NCI-H146 treated with DMSO at 0.1 percent for 48 hours (cell line): Measurements from ENCODE around the gene C19orf47.
"Not testable (repeated sequence)": the region's sequence is repeated elsewhere in the genome, so short reads cannot be mapped to it uniquely, and the experiment has no call there.

Experiments used
- DNase-seq: peaks from one replicate; lab custom pipeline; 2025; ENCODE audit not compliant: unreplicated experiment; lab: John Stamatoyannopoulos, UW

Gene C19orf47

DNA sequence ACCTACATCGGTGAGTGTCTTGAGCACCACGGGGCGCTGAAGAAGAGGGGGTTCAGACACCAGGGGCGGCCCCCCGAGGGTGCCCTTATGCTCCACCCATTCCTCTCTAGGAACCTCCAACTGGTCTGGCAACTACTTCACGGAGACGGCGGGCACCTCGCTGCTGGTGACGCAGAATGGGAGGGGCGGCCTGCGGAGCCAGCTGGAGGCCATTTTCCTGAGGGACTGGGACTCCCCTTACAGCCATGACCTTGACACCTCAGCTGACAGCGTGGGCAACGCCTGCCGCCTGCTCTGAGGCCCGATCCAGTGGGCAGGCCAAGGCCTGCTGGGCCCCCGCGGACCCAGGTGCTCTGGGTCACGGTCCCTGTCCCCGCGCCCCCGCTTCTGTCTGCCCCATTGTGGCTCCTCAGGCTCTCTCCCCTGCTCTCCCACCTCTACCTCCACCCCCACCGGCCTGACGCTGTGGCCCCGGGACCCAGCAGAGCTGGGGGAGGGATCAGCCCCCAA is 29.7 kb upstream of the C19orf47 start:
- DNase-seq = no peak

DNA sequence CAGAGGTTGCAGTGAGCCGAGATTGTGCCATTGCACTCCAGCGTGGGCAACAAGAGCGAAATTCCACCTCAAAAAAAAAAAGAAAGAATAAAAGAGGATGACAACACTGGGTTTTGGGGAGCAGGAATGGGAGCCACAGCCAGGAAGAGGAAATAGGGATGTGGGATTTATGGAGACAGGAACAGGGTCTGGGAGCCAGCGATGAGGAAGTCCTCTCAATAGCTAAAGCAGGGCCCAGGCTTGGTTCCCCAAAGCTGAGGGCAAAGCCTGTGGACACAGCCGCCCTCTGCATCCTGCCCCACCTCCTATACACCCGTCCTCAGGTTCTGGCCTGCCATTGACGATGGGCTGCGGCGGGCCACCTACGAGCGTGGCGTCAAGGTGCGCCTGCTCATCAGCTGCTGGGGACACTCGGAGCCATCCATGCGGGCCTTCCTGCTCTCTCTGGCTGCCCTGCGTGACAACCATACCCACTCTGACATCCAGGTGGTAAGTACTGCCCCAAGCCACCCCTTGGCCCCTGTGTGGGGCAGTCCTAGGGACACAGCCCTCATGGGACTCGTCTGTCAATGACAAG is 28.2 kb upstream of the C19orf47 start:
- no peak for DNase-seq

DNA sequence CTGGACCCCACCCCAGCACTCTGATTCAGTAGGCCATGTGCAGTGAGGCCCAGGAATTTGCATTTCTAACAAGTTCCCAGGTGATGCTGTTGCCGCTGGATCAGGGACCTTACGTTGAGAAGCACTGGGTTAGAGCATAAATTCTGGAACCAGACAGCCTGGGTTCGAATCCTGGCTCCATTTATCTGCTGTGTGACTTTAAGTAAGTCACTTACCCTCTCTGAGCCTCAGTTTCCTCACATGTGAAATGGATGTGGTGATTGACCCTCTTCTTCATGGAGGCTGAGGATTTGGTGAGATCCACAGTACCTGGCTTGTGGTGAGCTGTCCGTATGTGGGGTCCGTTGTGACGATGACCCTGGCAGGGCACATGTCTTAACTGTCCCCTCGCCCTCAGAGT is 25.9 kb upstream of the C19orf47 start:
- DNase-seq = no peak

DNA sequence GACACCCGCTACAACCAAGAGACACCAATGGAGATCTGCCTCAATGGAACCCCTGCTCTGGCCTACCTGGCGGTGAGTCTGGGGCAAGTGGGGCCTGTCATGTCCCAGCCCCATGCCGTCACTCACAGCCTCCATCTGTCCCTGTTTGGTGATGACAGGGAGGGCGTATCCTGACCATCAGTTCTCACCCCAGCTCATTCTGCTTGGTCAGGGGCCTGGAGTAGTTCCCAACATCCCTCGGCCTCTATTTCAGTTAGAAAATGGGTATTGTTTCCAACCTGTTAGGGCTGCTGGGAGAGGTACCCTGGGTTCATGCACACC is 23.6 kb upstream of the C19orf47 start:
- DNase-seq = no peak

DNA sequence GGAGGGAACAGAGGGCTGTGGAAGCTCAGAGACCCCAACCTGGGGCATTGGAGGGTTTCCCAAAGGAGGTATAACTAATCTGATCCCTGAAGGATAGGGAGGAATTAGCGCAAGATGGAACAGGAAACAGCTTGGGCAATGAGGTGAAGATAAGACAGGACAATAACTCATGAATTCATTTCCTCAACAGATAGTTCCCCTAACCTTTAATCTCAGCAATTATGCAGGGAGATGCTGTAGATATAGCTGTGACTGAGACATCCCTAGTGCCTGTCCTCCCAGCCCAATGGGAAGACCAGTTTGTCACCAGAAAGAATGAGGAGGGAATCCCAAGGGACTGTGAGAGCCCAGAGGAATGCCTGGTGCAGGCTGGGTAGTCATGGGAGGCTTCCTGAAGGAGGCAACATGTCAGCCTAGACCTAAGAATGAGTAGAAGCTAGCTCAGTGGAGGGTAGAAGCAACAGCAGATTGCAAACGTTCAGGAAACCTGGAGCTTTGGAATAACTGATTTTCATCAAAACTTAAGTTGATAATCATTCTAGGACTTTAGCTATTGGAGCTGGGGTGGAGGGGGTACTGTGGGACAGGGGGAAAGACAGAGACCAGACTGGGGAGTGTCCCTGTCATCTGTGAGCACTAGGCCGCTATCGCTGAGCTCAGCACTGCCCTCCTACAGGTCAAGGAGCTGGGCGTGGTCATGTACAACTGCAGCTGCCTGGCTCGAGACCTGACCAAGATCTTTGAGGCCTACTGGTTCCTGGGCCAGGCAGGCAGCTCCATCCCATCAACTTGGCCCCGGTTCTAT is 23.0 kb upstream of the C19orf47 start:
- no peak for DNase-seq

DNA sequence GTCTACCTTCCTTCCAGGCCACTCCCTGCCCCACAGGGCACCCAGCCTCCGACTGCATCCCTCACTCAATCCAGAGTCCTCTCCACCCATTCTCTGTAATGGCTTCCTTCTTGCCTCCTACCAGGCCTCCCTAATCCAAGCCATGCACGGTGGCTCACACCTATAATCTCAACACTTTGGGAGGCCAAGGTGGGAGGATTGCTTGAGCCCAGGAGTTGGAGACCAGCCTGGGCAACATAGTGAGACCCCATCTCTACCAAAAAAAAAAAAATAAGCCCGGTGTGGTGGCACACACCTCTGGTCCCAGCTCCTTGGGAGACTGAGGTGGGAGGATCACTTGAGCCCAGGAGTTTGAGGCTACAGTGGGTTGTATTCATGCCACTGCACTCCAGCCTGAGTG is 22.1 kb upstream of the C19orf47 start:
- not testable (repeated sequence) for DNase-seq

DNA sequence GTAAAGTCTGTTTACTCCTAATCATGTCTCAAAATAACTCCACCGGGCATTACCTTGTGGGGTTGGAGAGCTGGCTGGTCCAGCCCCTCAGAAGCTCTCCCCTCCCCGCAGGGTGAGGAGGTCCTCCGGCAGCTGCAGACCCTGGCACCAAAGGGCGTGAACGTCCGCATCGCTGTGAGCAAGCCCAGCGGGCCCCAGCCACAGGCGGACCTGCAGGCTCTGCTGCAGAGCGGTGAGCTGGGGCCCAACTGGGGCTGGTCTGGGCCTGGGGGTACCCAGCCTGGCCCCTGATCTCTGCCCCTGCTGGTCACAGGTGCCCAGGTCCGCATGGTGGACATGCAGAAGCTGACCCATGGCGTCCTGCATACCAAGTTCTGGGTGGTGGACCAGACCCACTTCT is 21.6 kb upstream of the C19orf47 start:
- DNase-seq = no peak

DNA sequence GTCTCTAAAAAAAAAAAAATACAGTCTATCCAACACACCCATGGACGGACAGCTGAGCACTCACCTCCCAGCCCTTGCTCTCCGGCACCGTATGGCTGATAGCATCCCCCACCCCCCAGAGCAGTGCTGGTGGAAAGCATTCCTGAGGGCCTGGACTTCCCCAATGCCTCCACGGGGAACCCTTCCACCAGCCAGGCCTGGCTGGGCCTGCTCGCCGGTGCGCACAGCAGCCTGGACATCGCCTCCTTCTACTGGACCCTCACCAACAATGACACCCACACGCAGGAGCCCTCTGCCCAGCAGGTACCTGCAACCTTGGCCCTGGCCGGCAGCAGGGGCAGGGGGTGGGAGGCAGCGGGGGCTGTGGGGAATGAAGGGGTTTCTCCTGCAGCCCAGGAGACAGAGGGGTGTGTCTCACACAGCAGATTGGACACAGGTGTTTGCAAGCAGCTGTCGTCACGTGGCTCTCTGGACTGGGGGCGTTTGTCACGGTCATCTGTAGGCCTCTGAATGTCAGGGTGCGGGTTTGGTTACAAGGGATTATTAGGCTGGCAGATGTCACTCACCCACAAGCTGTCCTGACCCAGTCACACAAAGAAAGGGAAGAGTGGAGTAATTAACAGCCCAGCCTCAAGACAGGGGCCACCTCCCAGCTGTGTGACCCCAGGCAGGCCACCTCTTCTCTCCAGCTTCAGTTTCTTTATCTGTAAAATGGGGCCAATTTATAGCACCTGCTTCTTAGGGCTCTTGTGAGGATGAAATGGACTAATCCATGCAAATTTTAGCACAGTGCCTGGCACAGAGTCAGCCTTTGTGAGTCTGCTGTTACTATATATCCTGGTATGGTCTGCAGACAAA is 19.6 kb upstream of the C19orf47 start:
- DNase-seq = no peak

DNA sequence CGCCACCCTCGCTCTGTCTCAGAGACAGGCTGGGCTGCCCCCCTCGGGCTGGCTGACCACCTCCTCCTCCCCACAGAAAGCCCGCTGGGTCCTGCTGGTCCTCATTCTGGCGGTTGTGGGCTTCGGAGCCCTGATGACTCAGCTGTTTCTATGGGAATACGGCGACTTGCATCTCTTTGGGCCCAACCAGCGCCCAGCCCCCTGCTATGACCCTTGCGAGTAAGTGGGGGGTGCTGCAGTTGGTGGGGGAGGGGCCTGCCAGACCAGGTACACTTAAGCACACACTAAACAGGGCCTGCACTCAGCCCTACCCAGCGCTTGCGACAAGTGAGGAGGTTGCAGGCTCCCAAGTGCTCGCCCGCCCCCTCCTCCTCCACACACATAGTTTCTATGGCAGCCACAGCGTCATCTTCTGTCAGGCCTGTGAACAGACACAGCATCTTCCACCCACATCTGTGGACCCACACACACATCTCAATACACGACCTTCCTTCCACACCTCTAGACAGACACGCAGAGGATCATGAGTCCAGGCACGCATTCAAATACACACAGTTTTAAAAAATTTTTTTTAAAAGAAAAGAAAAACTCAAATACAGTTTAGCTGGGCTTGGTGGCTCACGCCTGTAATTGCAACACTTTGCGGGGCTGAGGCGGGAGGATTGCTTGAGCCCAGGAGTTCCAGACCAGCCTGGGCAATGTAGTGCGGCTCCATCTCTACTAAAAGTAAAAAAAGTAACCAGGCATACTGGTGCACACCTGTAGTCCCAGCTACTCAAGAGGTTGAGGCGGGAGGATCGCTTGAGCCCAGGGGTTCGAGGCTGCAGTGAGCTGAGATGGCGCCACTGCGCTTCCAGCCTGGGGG is 18.7 kb upstream of the C19orf47 start:
- DNase-seq = no peak

DNA sequence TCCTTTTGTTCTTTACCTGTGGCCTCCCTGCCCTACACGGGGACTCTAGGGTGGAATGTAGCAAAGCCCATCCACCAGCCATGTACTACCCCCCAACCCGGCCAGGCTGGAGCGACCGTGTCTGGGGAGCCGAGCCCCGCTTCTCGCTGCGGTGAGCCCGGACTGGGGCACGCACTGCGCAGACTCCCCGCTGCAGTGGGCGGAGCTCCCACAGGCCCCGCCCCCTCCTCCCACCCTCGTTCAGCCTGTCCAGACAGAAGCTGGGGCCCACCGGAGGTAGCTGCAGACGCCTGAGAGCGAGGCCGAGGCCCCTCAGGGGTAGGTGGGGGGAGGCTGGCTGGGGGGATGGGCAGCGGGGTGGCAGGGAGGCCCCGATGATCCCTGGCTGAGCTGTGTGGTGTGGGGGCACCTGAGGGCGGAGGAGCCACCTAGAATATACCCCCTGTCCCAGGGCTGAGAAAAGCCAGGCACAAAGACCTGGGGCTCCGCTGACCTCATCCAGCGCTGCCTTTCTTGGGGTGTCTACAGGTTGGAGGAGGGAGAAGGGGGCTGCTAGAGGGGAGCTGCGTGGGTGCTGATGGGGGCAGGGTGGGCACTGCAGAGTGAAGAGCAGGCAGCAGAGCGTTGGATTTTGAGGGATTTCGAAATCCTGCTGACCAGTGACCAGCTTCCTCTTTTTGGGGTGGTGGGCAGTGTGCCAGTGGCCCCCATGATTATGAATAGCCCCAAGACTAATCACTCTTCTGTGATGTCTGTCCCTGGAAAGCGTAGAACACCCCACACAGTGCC is 17.6 kb upstream of the C19orf47 start:
- DNase-seq = no peak

DNA sequence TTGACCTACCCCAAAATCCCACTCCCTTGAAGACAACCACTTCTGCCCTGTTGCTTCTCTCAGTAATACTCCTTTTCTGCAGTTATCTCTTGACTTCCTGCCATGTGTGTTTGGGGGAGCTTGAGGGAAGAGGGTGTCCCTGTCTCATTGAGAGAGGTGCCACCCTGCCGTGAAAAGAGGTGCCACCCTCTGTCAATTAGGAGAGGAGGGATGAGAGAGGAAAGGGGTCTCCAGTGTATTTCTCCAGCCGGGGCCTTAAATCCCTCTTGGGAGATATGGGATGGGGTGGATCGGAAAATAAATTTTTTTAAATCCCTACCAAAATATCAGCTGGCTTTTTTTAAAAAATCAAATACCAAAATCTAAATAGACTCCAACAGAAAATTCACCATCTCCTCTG is 16.8 kb upstream of the C19orf47 start:
- no peak for DNase-seq

DNA sequence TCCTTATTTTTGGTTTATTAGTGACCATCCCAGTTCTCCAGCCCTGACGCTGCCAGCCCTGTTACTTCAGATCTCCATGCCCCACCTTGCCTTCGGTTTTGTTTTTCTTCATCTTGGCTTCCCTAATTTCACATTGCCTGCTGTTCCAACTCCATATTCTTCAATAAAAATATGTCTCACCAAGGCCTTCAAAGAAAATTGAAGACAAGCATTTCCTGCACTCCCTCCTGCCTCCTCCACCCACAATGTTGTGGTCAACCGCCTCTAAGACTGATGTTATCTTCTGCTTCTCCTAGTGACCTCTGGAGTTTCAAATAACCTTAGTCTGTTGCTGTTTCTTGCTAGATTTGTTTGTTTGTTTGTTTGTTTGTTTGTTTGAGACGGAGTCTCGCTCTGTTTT is 14.9 kb upstream of the C19orf47 start:
- no peak for DNase-seq

DNA sequence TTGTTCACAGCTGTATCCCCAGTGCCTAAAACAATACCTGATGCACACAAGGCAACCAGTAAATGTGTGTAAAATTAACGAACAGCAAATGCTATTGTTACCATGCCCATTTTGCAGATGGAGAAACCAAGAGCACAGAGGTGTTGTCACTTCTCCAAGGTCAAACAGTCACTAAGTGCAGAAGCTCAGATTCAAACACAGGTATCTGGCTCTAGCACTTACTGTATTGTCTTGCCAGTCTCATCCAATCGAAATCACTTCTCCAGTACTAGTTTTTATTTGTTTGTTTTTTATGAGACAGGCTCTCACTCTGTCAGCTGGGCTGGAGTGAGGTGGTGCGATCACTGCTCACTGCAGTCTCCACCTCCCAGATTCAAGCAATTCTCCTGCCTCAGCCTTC is 14.0 kb upstream of the C19orf47 start:
- DNase-seq = no peak

DNA sequence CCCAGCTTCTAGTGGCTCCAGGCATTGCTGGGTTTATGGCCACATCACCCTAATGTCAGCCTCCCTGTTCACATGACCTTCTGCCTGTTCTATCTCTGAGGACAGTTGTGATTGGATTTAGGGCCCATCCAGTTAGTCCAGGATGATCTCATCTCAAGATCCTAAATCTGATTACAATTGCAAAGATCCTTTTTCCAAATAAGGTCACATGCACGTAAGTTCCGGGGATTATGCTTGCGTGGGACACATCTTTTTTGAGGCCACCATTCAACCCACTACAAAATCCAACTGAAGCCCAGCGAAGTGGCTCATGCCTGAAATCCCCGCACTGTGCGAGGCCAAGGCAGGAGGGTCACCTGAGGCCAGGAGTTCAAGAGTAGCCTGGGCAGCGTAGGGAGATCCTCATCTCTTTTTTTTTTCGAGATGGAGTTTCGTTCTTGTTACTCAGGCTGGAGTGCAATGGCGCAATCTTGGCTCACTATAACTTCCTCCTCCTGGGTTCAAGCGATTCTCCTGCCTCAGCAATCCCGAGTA is 12.6 kb upstream of the C19orf47 start:
- no peak for DNase-seq

DNA sequence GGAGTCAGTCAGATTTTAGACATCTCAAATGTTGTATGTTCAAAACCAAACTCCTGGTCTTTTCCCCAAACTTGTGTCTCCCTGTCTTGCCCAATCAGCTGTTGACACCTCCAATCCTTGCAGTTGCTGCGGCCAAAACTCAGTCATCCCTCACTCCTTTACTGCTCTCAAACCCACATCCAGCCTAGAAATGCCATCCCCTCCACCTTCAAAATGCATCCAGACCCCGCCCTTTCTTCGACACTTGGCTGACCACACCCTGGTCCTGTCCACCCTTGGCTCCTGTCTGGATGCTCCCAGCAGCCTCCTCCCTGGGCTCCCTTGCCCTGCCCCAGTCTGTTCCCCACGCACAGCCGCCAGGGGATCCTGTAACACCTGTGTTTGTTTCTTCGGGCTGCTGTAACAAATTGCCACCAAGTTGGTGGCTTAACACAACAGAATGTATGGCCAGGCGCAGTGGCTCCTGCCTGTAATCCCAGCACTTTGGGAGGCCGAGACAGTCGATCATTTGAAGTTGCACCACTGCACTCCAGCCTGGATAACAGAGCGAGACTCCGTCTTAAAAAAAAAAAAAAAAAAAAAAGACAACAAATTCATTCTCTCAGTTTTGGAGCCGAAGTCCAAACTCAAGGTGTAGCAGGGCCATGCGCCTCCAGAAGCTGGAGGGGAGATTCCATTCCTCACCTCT is 12.0 kb upstream of the C19orf47 start:
- no peak for DNase-seq

DNA sequence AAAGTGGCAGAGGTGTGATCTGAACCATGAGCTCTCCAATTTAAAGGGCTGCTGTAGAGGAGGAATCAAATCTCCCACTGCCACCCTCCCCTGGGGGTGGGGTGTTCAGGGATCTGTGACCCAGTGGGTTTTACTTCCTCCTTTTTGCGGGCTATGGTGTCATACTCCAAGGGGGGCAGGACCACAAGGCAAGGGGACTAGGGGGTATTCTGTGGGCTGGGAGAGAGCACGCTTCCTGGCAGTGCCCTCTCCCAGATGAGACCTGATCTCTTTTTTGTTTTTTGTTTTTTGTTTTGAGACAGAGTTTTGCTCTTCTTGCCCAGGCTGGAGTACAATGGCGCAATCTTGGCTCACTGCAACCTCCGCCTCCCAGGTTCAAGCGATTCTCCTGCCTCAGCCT is 10.6 kb upstream of the C19orf47 start:
- DNase-seq = no peak

DNA sequence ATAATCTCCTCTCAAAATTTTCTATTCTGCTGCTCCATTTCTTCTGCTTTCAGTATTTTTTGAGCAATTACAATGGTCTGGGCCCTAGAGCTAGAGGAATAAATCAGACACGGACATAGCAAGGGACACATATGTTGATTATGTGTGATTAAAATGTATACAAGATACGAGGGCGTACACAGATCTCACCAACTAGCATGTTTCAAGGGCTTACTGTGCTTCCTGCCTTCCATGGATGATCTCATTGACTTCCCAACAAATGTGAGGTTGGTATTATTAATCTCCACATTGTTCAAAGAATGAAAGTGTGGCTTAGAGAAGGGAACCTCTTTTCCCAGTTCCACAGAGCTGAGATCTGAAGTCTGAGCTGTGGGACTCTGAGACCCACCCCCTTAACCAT is 9.4 kb upstream of the C19orf47 start:
- DNase-seq = no peak

DNA sequence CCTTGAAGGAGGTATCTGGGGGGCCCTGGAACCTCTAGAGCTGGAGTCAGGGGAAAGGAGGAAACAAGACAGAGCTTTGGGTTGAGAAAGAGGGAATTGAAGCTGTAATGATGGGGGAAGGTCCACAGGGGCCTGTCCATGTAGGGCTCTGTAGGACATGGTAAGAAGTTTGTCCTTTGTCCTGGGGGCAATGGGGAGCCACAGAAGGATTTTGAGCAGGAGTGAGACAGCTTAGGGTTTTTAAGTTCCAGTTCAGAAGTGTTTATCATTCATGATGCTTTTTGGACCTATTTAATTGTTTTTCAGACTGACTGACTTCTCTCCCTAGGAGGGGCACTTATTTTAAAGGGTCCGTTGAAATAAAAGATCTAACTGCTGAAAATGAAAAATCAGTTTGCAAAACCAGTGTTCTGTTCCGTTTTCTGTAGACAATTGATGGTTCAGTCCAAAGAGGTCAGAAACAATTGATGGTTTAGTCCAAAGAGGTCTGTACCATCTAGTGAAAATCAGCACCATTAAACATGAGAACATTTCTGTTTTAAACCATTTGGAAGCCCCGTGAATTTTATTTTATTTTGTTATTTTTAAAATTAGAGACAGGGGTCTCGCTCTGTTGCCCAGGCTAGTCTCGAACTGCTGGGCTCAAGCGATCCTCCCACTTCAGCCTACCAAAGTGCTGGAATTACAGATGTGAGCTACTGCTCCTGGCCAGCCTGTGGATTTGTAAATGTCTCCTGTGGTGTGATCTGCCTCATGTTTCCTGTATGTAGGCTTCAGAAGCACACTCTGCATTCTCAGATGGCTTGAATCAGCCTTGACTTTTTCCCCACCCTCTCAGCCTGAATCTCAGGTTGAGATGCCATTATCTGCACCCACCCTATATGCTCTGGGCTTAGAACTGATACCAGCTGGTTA is 8.7 kb upstream of the C19orf47 start:
- no peak for DNase-seq
